D721Med (cell line): Measurements from ENCODE around the gene ASTN1.

Experiments
- DNase-seq: peaks from one replicate; pipeline ENCODE4 v3.0.0; 2011; ENCODE audit warnings: low spot score; ENCODE audit not compliant: insufficient read length
- FAIRE-seq: peaks from 2 replicates; lab custom pipeline; 2011; peaks lifted over from hg19 to GRCh38; lab: Jason Lieb, UNC
- TF ChIP-seq, protein P1 (sequence below): IDR thresholded peaks from 2 replicates; pipeline ENCODE4 v1.5.1; 2012; ENCODE audit warnings: mild to moderate bottlenecking, control low read depth; ENCODE audit not compliant: insufficient read depth; ENCODE audit errors: missing control alignments

The ASTN1 gene

DNA sequence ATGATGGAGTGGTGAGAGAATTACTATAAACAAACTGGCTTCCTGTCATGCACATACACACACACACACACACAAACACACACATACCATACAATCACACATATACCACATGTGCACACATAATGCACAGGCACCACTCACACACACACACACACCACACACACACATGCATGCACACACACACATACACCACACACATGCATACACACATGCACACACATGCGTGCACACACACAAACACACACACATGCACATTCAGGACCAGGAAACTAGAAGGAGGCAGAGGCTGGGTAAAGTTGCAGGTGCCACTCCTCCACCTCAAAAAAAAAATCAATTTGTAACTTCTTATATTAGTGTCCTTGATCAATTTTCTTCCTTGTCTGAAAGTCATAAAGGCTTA is 153.0 kb downstream of the ASTN1 start:
- FAIRE-seq: no peak

DNA sequence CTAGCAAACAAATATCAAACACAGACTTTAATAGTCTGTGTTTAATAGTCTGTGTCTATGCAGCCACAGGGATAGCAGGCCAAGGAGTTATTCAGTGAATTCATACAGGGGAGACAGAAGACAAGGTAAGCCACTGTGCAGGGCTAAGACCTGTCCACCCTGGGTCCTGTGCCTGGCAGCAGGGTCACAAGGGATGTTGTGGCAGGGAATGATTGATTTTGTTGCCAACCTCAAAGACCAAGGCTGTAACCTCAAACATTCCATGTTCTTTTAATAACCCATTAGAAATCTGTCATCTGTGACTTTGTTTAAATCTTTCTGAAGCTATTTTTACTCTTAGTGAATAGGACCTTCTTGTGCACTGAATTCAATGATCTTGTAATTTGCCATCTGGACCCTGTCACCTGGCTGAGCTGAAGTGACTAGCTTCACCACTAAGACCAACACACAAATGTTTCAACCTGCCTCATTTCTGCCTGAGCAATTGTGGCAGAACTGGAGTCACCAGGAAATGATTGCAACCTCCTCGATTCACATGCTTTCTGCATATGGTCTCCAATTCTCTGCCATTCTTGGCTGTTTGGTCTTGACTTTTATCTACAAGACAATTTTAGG is 154.2 kb downstream of the ASTN1 start:
- FAIRE-seq (peak; percentile 38), DNase-seq (no peak)
- TF ChIP-seq, protein P1, sequence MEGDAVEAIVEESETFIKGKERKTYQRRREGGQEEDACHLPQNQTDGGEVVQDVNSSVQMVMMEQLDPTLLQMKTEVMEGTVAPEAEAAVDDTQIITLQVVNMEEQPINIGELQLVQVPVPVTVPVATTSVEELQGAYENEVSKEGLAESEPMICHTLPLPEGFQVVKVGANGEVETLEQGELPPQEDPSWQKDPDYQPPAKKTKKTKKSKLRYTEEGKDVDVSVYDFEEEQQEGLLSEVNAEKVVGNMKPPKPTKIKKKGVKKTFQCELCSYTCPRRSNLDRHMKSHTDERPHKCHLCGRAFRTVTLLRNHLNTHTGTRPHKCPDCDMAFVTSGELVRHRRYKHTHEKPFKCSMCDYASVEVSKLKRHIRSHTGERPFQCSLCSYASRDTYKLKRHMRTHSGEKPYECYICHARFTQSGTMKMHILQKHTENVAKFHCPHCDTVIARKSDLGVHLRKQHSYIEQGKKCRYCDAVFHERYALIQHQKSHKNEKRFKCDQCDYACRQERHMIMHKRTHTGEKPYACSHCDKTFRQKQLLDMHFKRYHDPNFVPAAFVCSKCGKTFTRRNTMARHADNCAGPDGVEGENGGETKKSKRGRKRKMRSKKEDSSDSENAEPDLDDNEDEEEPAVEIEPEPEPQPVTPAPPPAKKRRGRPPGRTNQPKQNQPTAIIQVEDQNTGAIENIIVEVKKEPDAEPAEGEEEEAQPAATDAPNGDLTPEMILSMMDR: no peak

More for the DNA sequence above, 153.0 kb downstream of the ASTN1 start:
- no peak for DNase-seq
- TF ChIP-seq, protein P1: no peak

DNA sequence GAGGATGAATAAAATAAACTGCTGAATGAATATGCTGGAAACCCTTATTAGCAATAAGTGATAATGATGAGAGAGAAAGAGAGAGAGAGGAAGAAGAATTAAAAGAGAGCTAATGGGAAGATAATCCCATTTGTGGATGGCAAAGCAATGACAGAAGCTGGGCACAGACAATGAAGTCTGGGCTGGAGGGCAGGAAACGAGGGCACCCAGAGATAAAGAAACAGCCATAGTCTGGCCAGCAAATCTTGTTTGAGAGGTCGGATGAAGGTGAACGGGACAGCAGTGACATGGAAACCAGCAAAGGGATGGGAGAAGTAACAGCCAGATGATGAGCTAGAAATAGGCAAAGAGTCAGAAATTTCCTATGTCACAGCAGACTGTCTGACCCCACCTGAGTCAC is 155.9 kb downstream of the ASTN1 start:
- FAIRE-seq (no peak), DNase-seq (no peak)
- TF ChIP-seq, protein P1: no peak

DNA sequence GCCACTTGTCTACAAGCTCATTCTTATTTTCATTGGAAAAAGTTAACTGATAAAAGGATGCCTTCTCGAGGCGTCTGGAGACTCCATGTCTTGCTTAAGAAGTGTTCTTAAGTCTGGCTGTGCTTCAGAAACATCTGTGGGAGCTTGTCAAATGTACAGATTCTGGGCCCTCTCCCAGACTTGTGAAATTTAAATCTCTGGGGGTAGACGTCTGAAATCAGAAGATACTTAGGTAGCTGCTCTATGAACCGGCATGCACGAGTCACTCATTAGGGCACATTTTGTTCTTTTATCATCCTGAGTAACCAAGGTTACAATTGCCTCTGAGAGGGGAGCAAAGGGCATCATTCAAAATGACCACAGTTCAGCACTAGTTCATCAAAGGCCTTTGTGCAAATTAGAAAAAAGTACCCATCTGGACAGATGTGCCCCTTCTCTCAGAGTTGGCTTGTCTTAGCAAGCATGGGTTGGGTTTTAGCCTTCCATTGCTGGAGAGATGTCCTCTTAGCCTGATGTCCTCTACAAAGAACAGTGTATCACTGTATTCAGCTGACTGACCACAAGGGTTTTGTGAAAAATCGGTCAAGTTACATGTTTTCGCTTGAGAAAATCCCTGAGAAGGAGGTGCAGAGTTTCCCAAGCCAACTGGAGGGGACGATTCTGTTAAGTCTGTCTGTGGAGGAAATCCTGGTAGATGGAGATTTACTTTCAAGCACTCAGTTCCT is 156.9 kb downstream of the ASTN1 start:
- DNase-seq (no peak), FAIRE-seq (no peak)
- TF ChIP-seq, protein P1: no peak

DNA sequence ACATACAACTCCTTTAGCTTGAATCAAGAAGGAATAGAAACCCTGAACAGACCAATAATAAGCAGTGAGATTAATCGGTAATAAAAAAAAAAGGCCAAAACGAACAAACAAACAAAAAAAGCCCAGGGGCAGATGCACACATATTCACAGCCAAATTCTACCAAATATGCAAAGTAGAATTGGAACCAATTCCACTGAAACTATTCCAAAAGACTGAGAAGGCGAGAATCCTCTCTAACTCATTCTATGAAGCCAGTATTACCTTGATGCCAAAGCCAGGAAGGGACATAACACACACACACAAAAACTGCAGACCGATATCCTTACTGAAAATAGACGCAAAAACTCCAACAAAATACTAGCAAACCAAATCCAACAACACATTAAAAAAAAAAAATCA is 161.6 kb downstream of the ASTN1 start:
- peak; percentile 25 for FAIRE-seq
- TF ChIP-seq, protein P1: no peak

DNA sequence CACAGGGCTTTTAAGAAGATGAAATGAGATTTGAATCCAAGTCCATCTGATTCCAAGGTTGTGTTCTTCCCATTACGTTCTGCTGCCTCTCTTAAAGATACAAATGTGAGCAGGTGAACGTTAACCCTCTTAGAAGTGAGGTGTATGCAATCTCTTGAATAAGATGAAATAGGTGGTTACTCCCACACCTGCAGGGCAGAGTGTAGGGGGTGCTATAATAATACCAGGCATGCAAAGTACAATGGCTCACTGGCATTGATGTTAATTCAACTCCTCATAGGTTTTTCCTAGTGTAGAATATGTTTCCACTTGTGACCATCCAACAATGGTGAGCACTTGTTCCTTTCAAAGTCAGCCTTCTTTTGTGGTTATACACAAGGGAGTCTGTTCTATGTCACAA is 163.0 kb downstream of the ASTN1 start:
- TF ChIP-seq, protein P1: no peak

More for the DNA sequence above, 161.6 kb downstream of the ASTN1 start:
- no peak for DNase-seq

More for the DNA sequence above, 163.0 kb downstream of the ASTN1 start:
- peak; percentile 67 for FAIRE-seq
- DNase-seq: no peak
